DOHH2 (cell line): ENCODE results near the gene EXOC3.

Source experiments
- H3F3A ChIP-seq: fragments of 200-600 bp; sonication (generic), shearing (Covaris generic); 2 replicates; pipeline ENCODE4 v1.6.0; 2016; ENCODE audit warnings: antibody characterized with exemption, mild to moderate bottlenecking; ENCODE audit not compliant: control insufficient read depth, insufficient read depth
- H3K27ac ChIP-seq: fragments of 200-600 bp; sonication (generic); 2 replicates; pipeline ENCODE4 v1.5.1; 2014; ENCODE audit warnings: low read depth, mild to moderate bottlenecking, low read length, moderate library complexity
- H3K27me3 ChIP-seq: fragments of 200-600 bp; sonication (generic); 2 replicates; pipeline ENCODE4 v1.6.1; 2014; ENCODE audit warnings: mild to moderate bottlenecking, low read length, mixed read lengths; ENCODE audit not compliant: control insufficient read depth
- H3K36me3 ChIP-seq: fragments of 200-600 bp; sonication (generic); 2 replicates; pipeline ENCODE4 v1.6.1; 2014; ENCODE audit warnings: mild to moderate bottlenecking, low read length, moderate library complexity, mixed read lengths; ENCODE audit not compliant: control insufficient read depth
- H3K4me1 ChIP-seq: fragments of 200-600 bp; sonication (generic); 2 replicates; pipeline ENCODE4 v1.6.1; 2014; ENCODE audit warnings: mild to moderate bottlenecking, low read length, mixed read lengths; ENCODE audit not compliant: control insufficient read depth
- H3K4me2 ChIP-seq: fragments of 200-600 bp; sonication (generic); 2 replicates; pipeline ENCODE4 v1.6.0; 2014; ENCODE audit warnings: mild to moderate bottlenecking, low read length, moderate library complexity
- H3K4me3 ChIP-seq: fragments of 200-600 bp; sonication (generic); 2 replicates; pipeline ENCODE4 v1.5.1; 2014; ENCODE audit warnings: mild to moderate bottlenecking, low read length, mixed read lengths
- H3K79me2 ChIP-seq: fragments of 200-600 bp; sonication (generic); 2 replicates; pipeline ENCODE4 v1.6.1; 2014; ENCODE audit warnings: mild to moderate bottlenecking, low read length, mixed read lengths; ENCODE audit not compliant: control insufficient read depth
- H3K9me2 ChIP-seq: fragments of 200-600 bp; sonication (generic); replicated peaks from 2 replicates; pipeline ENCODE4 v1.6.1; 2014; ENCODE audit warnings: mild to moderate bottlenecking, low read length, mixed read lengths; ENCODE audit not compliant: control insufficient read depth
- H3K9me3 ChIP-seq: fragments of 200-600 bp; sonication (generic); 2 replicates; pipeline ENCODE4 v1.6.1; 2014; ENCODE audit warnings: antibody characterized with exemption, low read length, mixed read lengths; ENCODE audit not compliant: control insufficient read depth, insufficient read depth
- H4K20me1 ChIP-seq: fragments of 200-600 bp; sonication (generic); 2 replicates; pipeline ENCODE4 v1.6.0; 2014; ENCODE audit warnings: low read depth, mild to moderate bottlenecking, antibody characterized with exemption, low read length, moderate library complexity; ENCODE audit not compliant: control insufficient read depth, insufficient read depth
- EZH2phosphoT487 ChIP-seq: fragments of 200-600 bp; sonication (generic); IDR thresholded peaks from 2 replicates; pipeline ENCODE4 v1.6.1; 2017; ENCODE audit warnings: borderline replicate concordance, mild to moderate bottlenecking, antibody characterized with exemption, low read length, moderate library complexity, mixed read lengths
- TF ChIP-seq, protein P1 (sequence below): fragments of 200-600 bp; sonication (generic); IDR thresholded peaks from one replicate; pipeline ENCODE4 v1.5.1; 2014; ENCODE audit warnings: antibody characterized with exemption, mild to moderate bottlenecking, low read depth, low read length; ENCODE audit not compliant: poor library complexity, severe bottlenecking

Gene EXOC3

DNA sequence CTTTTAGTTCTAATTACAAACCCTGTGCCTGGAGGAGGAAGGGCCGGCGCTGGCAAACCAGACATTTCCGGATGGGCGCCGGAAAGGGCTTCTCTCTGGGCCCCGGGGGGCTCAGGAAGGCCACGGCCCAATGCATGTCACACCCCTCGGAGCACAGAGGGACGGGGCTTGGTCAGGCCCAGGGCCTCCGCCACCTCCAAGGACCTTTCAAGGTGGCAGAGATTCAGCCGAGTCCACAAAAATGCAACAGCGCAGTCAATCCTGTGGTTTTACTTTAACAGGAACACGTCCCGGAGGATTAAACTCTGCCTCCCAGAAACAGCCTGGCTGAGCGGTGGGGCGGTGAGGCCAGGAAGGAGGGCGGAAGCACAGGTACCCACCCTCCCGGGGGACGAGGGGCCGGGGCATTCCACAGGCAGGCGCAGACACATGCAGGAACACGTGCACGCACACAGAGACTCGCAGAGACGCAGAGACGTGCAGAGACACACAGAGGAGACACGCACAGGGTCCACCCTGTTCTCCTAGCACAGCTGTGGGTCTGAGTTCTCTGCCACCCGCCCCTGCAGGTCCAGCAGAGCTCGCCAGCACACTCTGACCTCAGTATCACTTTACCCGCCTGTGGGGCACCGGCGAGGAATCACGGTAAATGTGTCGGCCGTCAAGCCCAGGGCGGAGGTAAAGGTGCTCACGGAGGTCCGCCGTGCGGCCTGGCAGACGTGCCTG lies 58.3 kb downstream of the EXOC3 start:
- TF ChIP-seq, protein P1, sequence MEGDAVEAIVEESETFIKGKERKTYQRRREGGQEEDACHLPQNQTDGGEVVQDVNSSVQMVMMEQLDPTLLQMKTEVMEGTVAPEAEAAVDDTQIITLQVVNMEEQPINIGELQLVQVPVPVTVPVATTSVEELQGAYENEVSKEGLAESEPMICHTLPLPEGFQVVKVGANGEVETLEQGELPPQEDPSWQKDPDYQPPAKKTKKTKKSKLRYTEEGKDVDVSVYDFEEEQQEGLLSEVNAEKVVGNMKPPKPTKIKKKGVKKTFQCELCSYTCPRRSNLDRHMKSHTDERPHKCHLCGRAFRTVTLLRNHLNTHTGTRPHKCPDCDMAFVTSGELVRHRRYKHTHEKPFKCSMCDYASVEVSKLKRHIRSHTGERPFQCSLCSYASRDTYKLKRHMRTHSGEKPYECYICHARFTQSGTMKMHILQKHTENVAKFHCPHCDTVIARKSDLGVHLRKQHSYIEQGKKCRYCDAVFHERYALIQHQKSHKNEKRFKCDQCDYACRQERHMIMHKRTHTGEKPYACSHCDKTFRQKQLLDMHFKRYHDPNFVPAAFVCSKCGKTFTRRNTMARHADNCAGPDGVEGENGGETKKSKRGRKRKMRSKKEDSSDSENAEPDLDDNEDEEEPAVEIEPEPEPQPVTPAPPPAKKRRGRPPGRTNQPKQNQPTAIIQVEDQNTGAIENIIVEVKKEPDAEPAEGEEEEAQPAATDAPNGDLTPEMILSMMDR: no peak
- TF ChIP-seq EZH2phosphoT487: no peak
- Histone ChIP-seq H3K4me2 (no peak overlapping the region), H3K79me2 (no peaks in the 10 kb centered on the region), H3K4me3 (no peak overlapping the region), H3K27me3 (no peaks in the 10 kb centered on the region), H3F3A (no peaks in the 10 kb centered on the region), H3K4me1 (no peaks in the 10 kb centered on the region), H3K9me3 (no peaks in the 10 kb centered on the region), H3K27ac (no peak overlapping the region), H4K20me1 (no peaks in the 10 kb centered on the region), H3K36me3 (no peaks in the 10 kb centered on the region), H3K9me2 (no peaks in the 10 kb centered on the region)

DNA sequence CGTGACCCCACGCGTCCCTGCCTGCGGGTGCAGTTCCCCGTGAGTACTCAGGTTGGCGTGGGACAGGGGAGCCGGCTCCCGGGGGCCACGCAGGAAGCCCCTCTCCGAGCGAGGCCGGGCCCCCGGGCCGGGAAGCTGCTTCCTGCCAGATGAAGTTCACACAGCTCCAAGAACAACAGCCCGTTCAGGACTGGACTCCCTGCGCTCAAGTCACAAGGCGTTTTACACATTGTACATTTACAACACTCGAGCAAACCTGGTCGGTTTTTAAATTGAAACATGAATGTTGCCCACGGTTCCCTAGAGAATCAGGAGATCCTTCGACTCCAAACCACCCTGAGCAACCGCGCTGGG lies 58.8 kb downstream of the EXOC3 start:
- no peaks in the 10 kb centered on the region for H3K9me2 ChIP-seq
- H3K4me2 ChIP-seq: no peak overlapping the region
- no peak overlapping the region for H3K4me3 ChIP-seq
- no peak for TF ChIP-seq EZH2phosphoT487
- TF ChIP-seq, protein P1: no peak
- H3F3A ChIP-seq: no peaks in the 10 kb centered on the region
- no peaks in the 10 kb centered on the region for H3K9me3 ChIP-seq
- no peaks in the 10 kb centered on the region for H3K36me3 ChIP-seq
- no peak overlapping the region for H3K27ac ChIP-seq
- no peaks in the 10 kb centered on the region for H3K27me3 ChIP-seq
- H4K20me1 ChIP-seq: no peaks in the 10 kb centered on the region
- H3K4me1 ChIP-seq: no peaks in the 10 kb centered on the region
- no peaks in the 10 kb centered on the region for H3K79me2 ChIP-seq

DNA sequence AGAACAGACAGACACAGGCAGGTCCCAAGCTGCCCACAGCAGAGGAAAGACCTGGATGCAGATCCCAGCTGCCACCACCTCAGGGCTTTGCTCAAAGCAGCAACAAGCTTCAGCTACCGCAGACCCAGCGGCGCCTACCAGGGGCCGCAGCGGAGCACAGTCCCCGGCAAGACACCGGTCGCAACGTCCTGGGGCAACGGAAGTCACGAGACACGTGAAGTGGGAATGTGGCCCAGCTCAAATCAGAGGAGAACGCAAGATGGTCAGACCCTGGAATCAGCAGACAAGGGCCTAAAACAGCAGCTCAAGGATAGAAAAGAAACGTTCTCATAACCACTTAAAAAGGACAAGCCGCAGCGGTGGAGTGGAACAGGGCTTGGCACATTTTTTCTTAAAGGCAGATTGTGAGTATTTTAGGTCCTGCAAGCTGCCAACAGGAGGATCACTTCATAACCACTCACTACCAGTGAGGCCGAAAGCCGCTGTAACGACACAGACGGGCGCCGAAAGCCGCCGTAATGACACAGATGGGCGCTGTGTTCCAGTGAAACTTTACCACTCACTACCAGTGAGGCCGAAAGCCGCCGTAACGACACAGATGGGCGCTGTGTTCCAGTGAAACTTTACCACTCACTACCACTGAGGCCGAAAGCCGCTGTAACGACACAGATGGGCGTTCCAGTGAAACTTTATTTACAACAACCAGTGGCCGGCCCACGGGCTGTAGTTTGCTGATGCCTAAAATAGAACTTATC lies 59.5 kb downstream of the EXOC3 start:
- no peak for TF ChIP-seq EZH2phosphoT487
- TF ChIP-seq, protein P1: no peak
- Histone ChIP-seq H3K27me3 (no peaks in the 10 kb centered on the region), H3K27ac (no peak overlapping the region), H3K9me2 (no peaks in the 10 kb centered on the region), H3K9me3 (no peaks in the 10 kb centered on the region), H3K4me1 (no peaks in the 10 kb centered on the region), H4K20me1 (no peaks in the 10 kb centered on the region), H3K4me3 (no peak overlapping the region), H3K4me2 (no peak overlapping the region), H3K79me2 (no peaks in the 10 kb centered on the region), H3K36me3 (no peaks in the 10 kb centered on the region), H3F3A (no peaks in the 10 kb centered on the region)
